Motor neuron (in vitro differentiated cells): ENCODE measurements around the gene CHRD. TPM values are rescaled to one million over a fixed set of nuclear protein-coding genes. Genes with fewer than 3 reads are reported as not detected.

Experiments used
- ATAC-seq, 8 experiments: fragments of 200-7000 bp; cut with Tn5 transposase; replicated peaks in 6 of 8; 2 replicates each; pipeline ENCODE4 v1.8.0; 2021; ENCODE audit warnings: mild to moderate bottlenecking in 8 of 8, moderate library complexity in 8 of 8
- H3K27ac ChIP-seq, 2 donors: fragments of 250-450 bp; sonication (Bioruptor Pico); 2 replicates each; pipeline ENCODE4 v1.9.0; 2021; ENCODE audit warnings: antibody characterized with exemption in 2 of 2, mild to moderate bottlenecking in 2 of 2, moderate library complexity in 1 of 2
- H3K4me1 ChIP-seq, 2 donors: fragments of 250-450 bp; sonication (Bioruptor Pico); replicated peaks in 1 of 2; 2 replicates each; pipeline ENCODE4 v1.6.1; 2021; ENCODE audit warnings: antibody characterized with exemption in 2 of 2, mild to moderate bottlenecking in 2 of 2, moderate library complexity in 1 of 2
- H3K4me3 ChIP-seq, 5 donors: fragments of 250-450 bp; sonication (Bioruptor Pico); 2 replicates each; pipeline ENCODE4 v1.9.0; 2021; ENCODE audit warnings: antibody characterized with exemption in 5 of 5, mild to moderate bottlenecking in 5 of 5, moderate library complexity in 4 of 5
- WGBS, 10 experiments: fragments of 450-650 bp; shearing (Covaris generic); methylation state at CpG; one replicate each; pipeline ENCODE4 v1.0.0; 2022; 5-methylcytosine and 5-hydroxymethylcytosine counted together
- in situ Hi-C, 9 experiments: fragments of 400-800 bp; cut with MboI; loops; one replicate each; pipeline ENCODE4 v1.15.0; 2021; ENCODE audit warnings: low sequenced_read_pairs in 9 of 9, low pct_unique_long_range_greater_than_20kb in 2 of 9; ENCODE audit not compliant: unreplicated experiment in 9 of 9
- total RNA-seq, 8 experiments: library from RNA; unstranded; fragments of 300-600 nt; gene quantifications; 2 replicates each; pipeline versions ENCODE4 v1.2.3 to v1.2.4, GENCODE V29; 2022

Gene CHRD
- total RNA-seq, 8 experiments from 2014 or later: 1.1 to 17.5 (median 4.5) TPM

DNA sequence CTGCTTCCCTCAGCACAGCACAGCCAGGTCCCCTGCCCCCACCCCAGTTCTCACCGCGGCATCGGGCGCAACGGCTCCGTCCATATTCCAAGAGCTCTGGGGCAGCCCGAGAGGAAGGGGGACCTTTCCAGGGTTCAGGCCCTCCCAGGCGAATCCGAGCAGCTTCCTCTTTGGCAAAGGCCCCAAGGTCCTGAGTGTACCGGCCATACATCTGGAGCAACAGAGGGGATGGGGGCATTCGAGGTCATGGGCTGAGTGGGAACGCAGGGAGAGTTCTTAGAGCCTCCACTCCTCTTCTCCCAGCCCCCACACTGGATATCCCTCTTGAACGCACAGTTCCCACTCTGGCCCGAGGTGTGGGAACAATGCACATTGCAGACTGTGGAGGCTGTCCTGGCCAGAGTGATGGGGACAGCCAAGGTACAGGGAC, 20.9 kb upstream of the CHRD start:
- H3K4me3 ChIP-seq: no peak overlapping the region
- peaks cover 15 to 22% of the 10 kb centered on the region in 2 donors for H3K4me1 ChIP-seq
- no peak for ATAC-seq
- H3K27ac ChIP-seq: no peak overlapping the region
- WGBS, 10 experiments: 40 to 86% (median 73%) methylated on average over 1 to 9 of the region's 14 CpGs; no CpG with 5 or more reads in 7 of the 10 experiments
- in situ Hi-C loops: loop anchor here in 5 of 9 experiments (25.0 kb wide), 3 partner anchors 178 to 428 kb away; no protein-coding TSS in a partner anchor

DNA sequence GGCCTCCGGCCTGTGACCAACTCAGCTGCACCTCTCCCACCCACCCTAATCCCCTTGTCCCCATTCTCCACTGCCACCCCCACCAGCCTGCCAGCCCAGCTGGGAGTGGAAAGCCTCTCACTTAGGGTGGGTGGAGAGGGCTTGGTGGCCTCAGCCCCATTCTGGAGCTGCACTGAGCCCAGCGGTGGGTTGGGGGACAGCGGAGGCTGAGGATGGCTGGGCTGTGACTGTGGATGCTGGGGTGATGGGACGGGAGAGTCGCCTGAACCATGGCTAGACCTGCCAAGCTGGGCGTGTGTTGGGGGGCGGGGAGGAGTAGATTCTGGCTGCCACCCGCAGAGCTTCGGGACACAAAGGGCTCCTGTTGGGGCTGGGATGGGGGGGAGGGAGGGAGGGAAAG, 20.2 kb upstream of the CHRD start:
- Histone ChIP-seq H3K4me3 (peak overlapping the region; percentile 56 to 78 (median 67)), H3K27ac (no peak overlapping the region), H3K4me1 (peaks cover 22 to 29% of the 10 kb centered on the region in 2 donors)
- no CpG with 5 or more reads among the region's 9 CpGs for WGBS, 10 experiments
- in situ Hi-C loops: loop anchor here in 5 of 9 experiments (25.0 kb wide), 3 partner anchors 178 to 428 kb away; no protein-coding TSS in a partner anchor
- no peak for ATAC-seq

DNA sequence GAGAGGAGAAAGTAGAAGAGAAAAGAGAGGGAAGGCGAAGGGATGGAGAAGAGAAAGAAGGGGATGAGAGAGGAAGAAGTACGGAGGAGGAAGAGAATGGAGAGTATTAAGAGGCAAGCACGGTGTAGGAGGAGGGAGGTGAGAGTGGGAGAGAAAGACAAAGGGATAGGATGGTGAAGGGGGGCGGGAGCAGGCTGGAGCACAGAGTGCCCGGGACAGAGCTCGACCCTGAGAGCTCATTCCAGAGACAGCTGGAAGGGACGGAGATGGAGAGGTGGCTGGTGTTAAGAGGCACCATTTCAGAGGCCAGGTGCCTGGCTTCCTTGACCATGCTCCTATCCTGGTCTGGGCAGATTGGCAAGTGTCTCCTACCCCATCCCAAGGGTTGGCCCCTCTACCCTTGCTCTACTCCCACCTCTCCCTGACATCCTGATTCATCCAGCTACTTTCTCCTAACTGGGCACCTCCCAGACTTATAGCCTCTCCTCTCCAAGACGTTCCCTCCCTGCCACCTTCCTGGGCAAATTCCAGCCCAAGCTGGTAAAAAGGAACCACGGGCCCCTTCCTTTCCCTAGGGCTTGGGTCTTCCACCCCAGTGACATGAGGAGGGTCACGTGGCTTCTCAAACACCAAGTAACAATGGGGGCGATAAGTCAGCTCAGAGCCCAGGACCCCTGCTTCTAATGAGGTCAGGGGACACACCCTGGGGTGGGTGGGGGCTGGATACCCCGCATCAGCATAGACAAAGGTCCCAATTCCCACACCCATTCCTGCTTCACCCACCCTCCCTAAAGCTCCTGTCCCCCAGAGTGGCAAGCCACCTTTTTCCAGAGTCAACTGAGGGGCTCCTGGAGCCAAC, 19.6 kb upstream of the CHRD start:
- no peak for ATAC-seq
- in situ Hi-C loops: loop anchor here in 5 of 9 experiments (25.0 kb wide), 3 partner anchors 177 to 427 kb away; no protein-coding TSS in a partner anchor
- Histone ChIP-seq H3K4me1 (peaks cover 23 to 30% of the 10 kb centered on the region in 2 donors), H3K4me3 (peak overlapping the region; percentile 56 to 78 (median 67)), H3K27ac (peak overlapping the region; percentile 99 to 100)
- 0 to 85% (median 14%) methylated on average over 1 to 7 of the region's 12 CpGs; no CpG with 5 or more reads in 3 of the 10 experiments for WGBS, 10 experiments

DNA sequence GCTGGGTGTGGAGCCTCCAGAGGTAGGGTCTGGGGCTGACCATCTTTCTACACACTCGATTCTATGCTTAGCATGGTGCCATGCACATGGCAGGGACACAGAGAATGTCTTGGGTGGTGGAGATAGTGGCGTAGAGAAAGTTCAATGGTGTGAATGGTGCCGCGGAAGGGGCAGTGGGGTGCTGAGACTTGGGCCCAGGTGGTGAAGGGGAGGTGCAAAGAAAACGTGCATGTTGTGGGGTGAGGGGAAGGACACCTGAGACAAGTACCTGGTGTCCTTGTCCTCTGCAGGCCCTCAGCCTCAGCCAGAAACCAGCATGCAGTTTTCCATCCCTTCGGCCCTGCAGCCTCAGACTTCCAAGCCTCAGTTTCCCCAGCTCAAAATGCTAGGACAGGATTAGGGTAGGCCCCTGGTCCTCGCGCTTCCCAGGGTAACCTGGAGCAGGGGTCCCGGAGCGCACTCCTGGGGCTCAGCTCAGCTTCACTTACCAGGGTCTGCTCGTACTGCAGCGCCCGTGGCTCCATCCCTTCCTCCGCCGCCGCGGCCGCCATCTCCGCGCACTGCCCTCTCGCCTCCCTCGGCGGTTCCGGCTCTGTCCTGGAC, 18.8 kb upstream of the CHRD start:
- no peak for ATAC-seq
- 0 to 8% (median 0%) methylated on average over 1 to 7 of the region's 24 CpGs; no CpG with 5 or more reads in 5 of the 10 experiments for WGBS, 10 experiments
- Histone ChIP-seq H3K4me3 (peak overlapping the region; percentile 56 to 78 (median 67)), H3K27ac (peak overlapping the region; percentile 99 to 100), H3K4me1 (peaks cover 23 to 30% of the 10 kb centered on the region in 2 donors)
- in situ Hi-C loops: loop anchor here in 5 of 9 experiments (25.0 kb wide), 3 partner anchors 176 to 426 kb away; no protein-coding TSS in a partner anchor

DNA sequence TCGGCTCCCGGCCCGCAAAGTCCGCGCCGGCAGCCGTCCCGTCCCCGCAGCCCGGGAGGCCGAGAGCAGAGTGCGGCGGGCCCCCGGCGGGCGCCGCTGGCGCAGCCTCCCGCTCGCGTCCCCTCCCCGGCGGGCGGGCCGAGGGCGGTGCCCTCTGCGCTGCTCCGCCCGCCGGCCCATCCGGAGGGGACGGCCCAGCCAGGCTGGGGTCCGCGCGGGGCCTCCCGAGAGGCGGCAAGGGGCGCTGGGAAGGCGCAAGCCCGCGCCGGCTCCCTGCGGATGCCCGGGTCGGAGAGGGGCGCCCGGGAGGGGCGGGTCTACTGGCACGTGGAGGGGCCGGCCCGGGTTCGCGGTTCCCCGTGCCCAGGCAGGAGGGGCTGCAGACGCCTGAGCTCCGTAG, 18.3 kb upstream of the CHRD start, which contains the start of the genes CLCN2 and POLR2H:
CLCN2 (minus strand) TSS at position 74 of the 400 bp plus-strand sequence. CDS start 126 bp downstream, outside the sequence.
POLR2H (plus strand) TSS at position 179 of the 400 bp plus-strand sequence. CDS start 1,783 bp downstream, outside the sequence.
- H3K4me1 ChIP-seq: peaks cover 23 to 30% of the 10 kb centered on the region in 2 donors
- H3K27ac ChIP-seq: peak within 1 kb of the TSS; percentile 99 to 100
- peak; percentile 15 to 59 (median 52) for ATAC-seq
- peak within 1 kb of the TSS; percentile 56 to 78 (median 67) for H3K4me3 ChIP-seq
- in situ Hi-C loops: loop anchor here in 5 of 9 experiments (25.0 kb wide), 3 partner anchors 176 to 426 kb away; no protein-coding TSS in a partner anchor
- 0% methylated on average over 1 of the region's 56 CpGs; no CpG with 5 or more reads in 8 of the 10 experiments for WGBS, 10 experiments

DNA sequence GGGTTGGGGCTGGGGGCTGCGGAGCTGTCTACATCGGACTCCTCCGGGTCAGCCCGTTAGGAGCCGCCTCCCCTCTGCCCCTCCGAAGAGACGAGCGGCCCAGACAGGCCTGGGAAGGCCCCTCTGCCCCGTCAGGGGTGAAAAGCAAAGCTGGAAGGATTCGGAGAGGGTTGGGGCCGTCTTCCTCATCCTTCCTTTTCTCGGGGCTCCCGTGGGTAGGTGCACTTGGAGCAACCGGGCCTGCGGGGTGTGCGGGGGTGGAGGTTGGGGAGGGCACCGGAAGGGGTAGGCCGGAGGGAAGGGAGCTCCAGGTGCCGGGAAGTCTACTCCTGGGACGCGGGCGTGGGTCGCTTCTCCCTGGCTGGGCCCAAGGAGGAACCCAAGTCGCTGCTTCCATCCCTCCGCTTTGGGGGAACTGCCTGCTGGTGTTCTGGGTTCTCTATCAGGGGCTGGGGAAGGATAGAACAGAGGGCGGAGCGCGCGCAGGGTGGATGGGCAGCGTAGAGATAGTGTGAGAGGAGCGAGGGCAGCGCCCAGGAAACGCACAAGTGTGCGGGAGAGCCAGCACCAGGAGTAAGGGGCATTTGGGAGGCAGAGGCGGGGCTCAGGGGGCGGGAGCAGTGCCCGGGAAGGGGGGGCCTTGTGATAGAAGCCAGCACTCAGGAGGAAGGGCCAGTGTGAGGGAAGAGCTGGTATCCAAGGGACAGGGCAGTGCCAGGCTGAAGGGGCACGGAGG, 17.8 kb upstream of the CHRD start:
- ATAC-seq: peak; percentile 9 to 36 (median 25)
- in situ Hi-C loops: loop anchor here in 5 of 9 experiments (25.0 kb wide), 3 partner anchors 175 to 425 kb away; no protein-coding TSS in a partner anchor
- H3K27ac ChIP-seq: peak overlapping the region; percentile 99 to 100
- peaks cover 23 to 30% of the 10 kb centered on the region in 2 donors for H3K4me1 ChIP-seq
- WGBS, 10 experiments: 0% methylated on average over 4 of the region's 38 CpGs; no CpG with 5 or more reads in 9 of the 10 experiments
- peak overlapping the region; percentile 56 to 78 (median 67) for H3K4me3 ChIP-seq

DNA sequence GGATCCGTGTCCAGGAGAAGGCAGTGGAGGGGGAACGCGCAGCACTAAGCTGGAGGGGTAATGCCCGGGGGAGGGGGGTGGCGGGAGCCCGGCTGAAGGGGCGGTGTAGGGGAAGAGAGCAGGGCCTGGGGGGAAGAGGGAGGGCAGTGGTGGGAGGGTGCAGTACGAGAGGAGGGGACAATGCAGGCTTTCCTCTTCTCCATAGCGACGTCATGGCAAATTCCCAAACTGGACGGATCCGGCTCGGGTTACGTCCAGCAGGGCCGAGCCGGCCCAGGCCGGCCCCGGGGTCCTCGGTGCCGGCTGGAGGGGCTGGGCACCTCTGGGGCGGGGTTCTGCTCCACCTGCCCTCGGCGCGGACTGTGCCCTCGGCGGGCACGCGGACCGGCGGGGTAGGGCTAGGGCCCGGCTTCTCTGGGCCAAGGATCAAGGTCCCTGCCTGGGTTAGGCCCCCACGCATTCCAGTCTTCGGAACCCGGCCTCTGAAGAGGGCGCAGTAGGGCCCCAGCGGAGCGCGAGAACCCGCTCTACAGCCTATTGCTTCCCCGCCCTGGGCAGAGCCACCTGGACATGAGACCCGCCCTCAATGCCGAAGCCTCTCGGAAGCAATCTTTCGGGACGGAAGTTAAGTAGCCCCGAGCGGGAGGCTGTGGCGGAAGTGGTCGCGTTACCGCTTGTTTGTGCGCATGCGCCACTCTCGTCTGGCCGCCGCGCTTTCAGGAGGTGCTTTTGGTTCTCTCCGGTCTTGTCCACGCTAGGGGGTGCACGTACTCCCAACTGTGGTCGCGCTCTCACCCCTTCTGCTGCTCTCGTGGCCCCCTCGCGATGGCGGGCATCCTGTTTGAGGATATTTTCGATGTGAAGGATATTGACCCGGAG, 16.9 kb upstream of the CHRD start:
- H3K27ac ChIP-seq: peak overlapping the region; percentile 99 to 100
- in situ Hi-C loops: loop anchor here in 5 of 9 experiments (25.0 kb wide), 3 partner anchors 174 to 424 kb away; no protein-coding TSS in a partner anchor

DNA sequence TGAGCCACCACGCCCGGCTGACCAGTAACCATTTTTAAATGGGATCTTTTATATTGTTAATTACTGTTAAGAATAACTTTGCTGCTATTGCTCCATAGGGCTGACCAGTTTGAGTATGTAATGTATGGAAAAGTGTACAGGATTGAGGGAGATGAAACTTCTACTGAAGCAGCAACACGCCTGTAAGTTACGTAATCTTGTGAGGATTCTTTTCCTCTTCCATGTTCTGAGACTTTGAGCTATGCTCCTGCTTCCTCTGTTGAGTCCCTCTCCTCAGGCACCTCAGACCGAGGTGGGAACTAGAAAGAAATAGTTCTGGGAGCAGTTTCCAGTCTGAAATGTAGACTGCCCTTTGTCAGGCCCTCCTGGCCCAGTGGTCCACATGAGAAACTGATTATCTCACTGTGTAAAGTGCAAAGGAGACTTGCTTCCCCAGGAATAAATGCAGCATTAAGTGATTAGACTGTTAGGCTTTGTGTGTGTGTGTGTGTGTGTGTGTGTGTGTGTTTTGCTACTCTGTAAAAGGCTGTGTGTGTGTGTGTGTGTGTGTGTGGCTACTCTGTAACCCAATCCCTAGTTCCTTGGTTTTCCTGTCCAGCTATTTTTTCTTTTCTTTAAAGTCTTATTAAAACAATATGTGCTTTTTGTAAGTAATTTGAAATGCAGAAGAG, 13.1 kb upstream of the CHRD start:
- Histone ChIP-seq H3K4me3 (no peak overlapping the region), H3K27ac (no peak overlapping the region), H3K4me1 (peaks cover 11% of the 10 kb centered on the region in 2 donors)
- 0 to 100% (median 91%) methylated on average over 1 to 5 of the region's 5 CpGs; no CpG with 5 or more reads in 4 of the 10 experiments for WGBS, 10 experiments
- ATAC-seq: no peak
- in situ Hi-C loops: loop anchor here in 5 of 9 experiments (25.0 kb wide), 3 partner anchors 171 to 421 kb away; no protein-coding TSS in a partner anchor

More for the DNA sequence above, 16.9 kb upstream of the CHRD start:
- Histone ChIP-seq H3K4me3 (peak overlapping the region; percentile 56 to 78 (median 67)), H3K4me1 (peaks cover 23 to 30% of the 10 kb centered on the region in 2 donors)
- 0 to 3% (median 0%) methylated on average over 3 to 23 of the region's 68 CpGs; no CpG with 5 or more reads in 6 of the 10 experiments for WGBS, 10 experiments
- ATAC-seq: peak; percentile 62 to 81 (median 78)

DNA sequence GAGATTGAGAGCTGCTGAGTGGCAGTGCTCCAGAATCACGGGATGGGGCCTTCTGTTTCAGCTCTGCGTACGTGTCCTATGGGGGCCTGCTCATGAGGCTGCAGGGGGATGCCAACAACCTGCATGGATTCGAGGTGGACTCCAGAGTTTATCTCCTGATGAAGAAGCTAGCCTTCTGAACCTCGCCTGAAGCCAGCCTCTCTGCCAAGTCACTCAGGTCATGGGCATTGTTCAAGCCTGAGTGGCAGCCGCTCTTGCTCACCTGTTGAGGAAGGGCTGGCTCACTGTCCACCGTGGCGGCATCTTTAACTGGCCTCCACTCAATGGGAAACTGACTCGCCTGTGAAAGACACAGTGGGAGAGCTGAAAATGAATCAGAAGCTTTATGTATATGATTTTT, 11.7 kb upstream of the CHRD start:
- Histone ChIP-seq H3K4me3 (no peak overlapping the region), H3K27ac (no peak overlapping the region), H3K4me1 (peaks cover 16 to 17% of the 10 kb centered on the region in 2 donors)
- WGBS, 10 experiments: 40 to 90% (median 80%) methylated on average over 1 to 7 of the region's 9 CpGs; no CpG with 5 or more reads in 5 of the 10 experiments
- in situ Hi-C loops: loop anchor here in 5 of 9 experiments (25.0 kb wide), 3 partner anchors 169 to 419 kb away; no protein-coding TSS in a partner anchor
- ATAC-seq: peak in 1 of 8 experiments; percentile 0

DNA sequence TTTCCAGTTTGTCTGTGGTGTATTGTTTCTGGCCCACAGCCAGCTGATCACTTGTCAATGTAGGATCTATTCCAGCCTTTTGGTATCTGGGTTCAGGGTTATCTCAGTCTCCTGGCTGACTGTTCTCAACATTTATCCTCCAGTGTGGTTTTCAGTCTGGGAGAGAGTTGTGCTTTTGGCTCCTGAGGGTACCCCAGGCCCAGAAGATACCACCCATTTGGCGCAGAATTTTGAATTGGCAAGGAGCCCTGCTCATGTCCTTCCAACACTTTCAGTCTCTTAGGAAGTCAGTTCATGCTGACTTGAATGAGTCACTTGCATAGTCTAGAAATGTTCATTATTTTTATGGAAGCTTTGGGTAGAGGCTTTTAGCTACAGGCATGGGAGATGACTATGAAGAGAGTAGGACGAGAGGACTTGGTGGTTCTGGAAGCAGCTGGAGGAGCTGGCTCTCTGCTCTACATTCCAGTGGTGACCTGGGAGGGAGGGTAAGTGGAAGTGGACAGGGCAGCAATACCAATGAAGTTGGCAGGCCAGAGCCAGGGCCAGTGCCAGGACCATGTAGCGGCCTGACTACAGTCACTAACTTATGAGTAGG, 11.2 kb upstream of the CHRD start:
- in situ Hi-C loops: loop anchor here in 5 of 9 experiments (25.0 kb wide), 3 partner anchors 169 to 419 kb away; no protein-coding TSS in a partner anchor
- no peak overlapping the region for H3K4me3 ChIP-seq
- H3K27ac ChIP-seq: no peak overlapping the region
- ATAC-seq: peak in 2 of 8 experiments; percentile 53 to 61
- H3K4me1 ChIP-seq: peaks cover 16 to 17% of the 10 kb centered on the region in 2 donors
- 13 to 100% (median 94%) methylated on average over 1 to 3 of the region's 3 CpGs; no CpG with 5 or more reads in 3 of the 10 experiments for WGBS, 10 experiments
